Effector CD8-positive, alpha-beta T cell (primary cell): Measurements from ENCODE around the gene IGFN1.
"Not testable (repeated sequence)": the region's sequence is repeated elsewhere in the genome, so short reads cannot be mapped to it uniquely, and the experiment has no call there.

Source experiments
- DNase-seq: peaks from one replicate; lab custom pipeline; 2025; lab: John Stamatoyannopoulos, UW

The IGFN1 gene

GRCh38 chr1:201248721-201249559 is 58.3 kb downstream of the IGFN1 start:
- DNase-seq: no peak

GRCh38 chr1:201250326-201251011 is 59.8 kb downstream of the IGFN1 start:
- no peak for DNase-seq

GRCh38 chr1:201251411-201251810 is 60.8 kb downstream of the IGFN1 start:
- DNase-seq: no peak

- DNase-seq: no peak
Observed at GRCh38 chr1:201251851-201252430, 61.3 kb downstream of the IGFN1 start.

- no peak for DNase-seq
Observed at GRCh38 chr1:201252944-201253371, 62.3 kb downstream of the IGFN1 start.

GRCh38 chr1:201253411-201253810 is 62.8 kb downstream of the IGFN1 start:
- no peak for DNase-seq

- DNase-seq: no peak
Observed at GRCh38 chr1:201253906-201254624, 63.4 kb downstream of the IGFN1 start.

- DNase-seq: peak; percentile 48
Observed at GRCh38 chr1:201254625-201255478, 64.2 kb downstream of the IGFN1 start.

- no peak for DNase-seq
Observed at GRCh38 chr1:201255479-201256362, 65.1 kb downstream of the IGFN1 start.

GRCh38 chr1:201258132-201258531 is 67.5 kb downstream of the IGFN1 start:
- not testable (repeated sequence) for DNase-seq

- no peak for DNase-seq
Observed at GRCh38 chr1:201258763-201259230, 68.2 kb downstream of the IGFN1 start.

GRCh38 chr1:201259476-201260235 is 69.0 kb downstream of the IGFN1 start:
- no peak for DNase-seq

GRCh38 chr1:201260236-201260590 is 69.6 kb downstream of the IGFN1 start:
- DNase-seq: no peak

GRCh38 chr1:201260648-201261311 is 70.2 kb downstream of the IGFN1 start:
- DNase-seq: no peak

GRCh38 chr1:201261771-201262547 is 71.3 kb downstream of the IGFN1 start:
- no peak for DNase-seq

- no peak for DNase-seq
Observed at GRCh38 chr1:201262963-201263608, 72.5 kb downstream of the IGFN1 start.

- no peak for DNase-seq
Observed at GRCh38 chr1:201264072-201264471, 73.4 kb downstream of the IGFN1 start.

- DNase-seq: no peak
Observed at GRCh38 chr1:201264554-201264953, 73.9 kb downstream of the IGFN1 start.
